Duodenal mucosa (tissue), 2 donors: ENCODE results near the gene ULK3.
"Not testable (repeated sequence)": the region's sequence is repeated elsewhere in the genome, so short reads cannot be mapped to it uniquely, and the experiment has no call there.

Source experiments
- H3K27ac ChIP-seq: one replicate; pipeline ENCODE4 v1.7.0; 2013; ENCODE audit warnings: low read depth, low read length
- H3K27me3 ChIP-seq, 2 donors: one replicate each; pipeline ENCODE4 v1.7.0; 2013; ENCODE audit warnings: low read length in 2 of 2, control low read depth in 1 of 2; ENCODE audit not compliant: insufficient read depth in 2 of 2, control insufficient read depth in 1 of 2
- H3K36me3 ChIP-seq, 2 donors: one replicate each; pipeline ENCODE4 v1.7.0; 2013; ENCODE audit warnings: low read length in 2 of 2, control low read depth in 1 of 2; ENCODE audit not compliant: insufficient read depth in 2 of 2, control insufficient read depth in 1 of 2
- H3K4me1 ChIP-seq, 2 donors: one replicate each; pipeline ENCODE4 v1.7.0; 2013; ENCODE audit warnings: low read length in 2 of 2, control low read depth in 1 of 2; ENCODE audit not compliant: insufficient read depth in 2 of 2, control insufficient read depth in 1 of 2
- H3K4me3 ChIP-seq, 2 donors: one replicate each; pipeline ENCODE4 v1.7.0; 2013; ENCODE audit warnings: low read length in 2 of 2, low read depth in 1 of 2
- H3K9ac ChIP-seq, 2 donors: one replicate each; pipeline ENCODE4 v1.7.0; 2013; ENCODE audit warnings: low read length in 2 of 2, low read depth in 1 of 2
- H3K9me3 ChIP-seq, 2 donors: one replicate each; pipeline ENCODE4 v1.7.0; 2013; ENCODE audit warnings: low read length in 2 of 2, control low read depth in 1 of 2; ENCODE audit not compliant: control insufficient read depth in 1 of 2

ULK3 gene

GRCh38 chr15:74842581-74843444 lies at the start of gene ULK3:
Gene ULK3 (minus strand): TSS chr15:74843156. CDS start chr15:74843105, 51 bp downstream.
- H3K27me3 ChIP-seq, result no peaks in the 10 kb centered on the region
- no peaks in the 10 kb centered on the region for H3K9me3 ChIP-seq
- H3K9ac ChIP-seq, result peak within 1 kb of the TSS; percentile 77 to 85
- peaks cover 12 to 47% of the 10 kb centered on the region in 2 donors for H3K36me3 ChIP-seq
- H3K4me1 ChIP-seq, result peaks cover 31 to 32% of the 10 kb centered on the region in 2 donors
- peak within 1 kb of the TSS; percentile 81 for H3K27ac ChIP-seq
- H3K4me3 ChIP-seq, result peak within 1 kb of the TSS; percentile 77 to 89

- no peak overlapping the region for H3K27ac ChIP-seq
- H3K9me3 ChIP-seq, result no peaks in the 10 kb centered on the region
- H3K36me3 ChIP-seq, result peaks cover 7 to 35% of the 10 kb centered on the region in 2 donors
- peaks cover 37 to 40% of the 10 kb centered on the region in 2 donors for H3K4me1 ChIP-seq
- no peaks in the 10 kb centered on the region for H3K27me3 ChIP-seq
- H3K4me3 ChIP-seq, result no peak overlapping the region
- no peak overlapping the region for H3K9ac ChIP-seq
Measured at GRCh38 chr15:74892313-74892712, 49.4 kb upstream of the ULK3 start.

GRCh38 chr15:74891469-74891868 lies 48.5 kb upstream of the ULK3 start:
- peak overlapping the region; percentile 11 for H3K27ac ChIP-seq
- peak overlapping the region in 1 of 2 donors; percentile 91 for H3K9ac ChIP-seq
- peak overlapping the region; percentile 28 to 96 for H3K4me3 ChIP-seq

GRCh38 chr15:74890665-74890960 lies 47.7 kb upstream of the ULK3 start:
- H3K4me3 ChIP-seq, result peak overlapping the region; percentile 96 to 98
- peaks cover 0 to 18% of the 10 kb centered on the region in 2 donors for H3K36me3 ChIP-seq
- H3K4me1 ChIP-seq, result peaks cover 37 to 40% of the 10 kb centered on the region in 2 donors
- H3K9me3 ChIP-seq, result no peaks in the 10 kb centered on the region
- H3K27me3 ChIP-seq, result no peaks in the 10 kb centered on the region
- peak overlapping the region; percentile 52 for H3K27ac ChIP-seq
- peak overlapping the region; percentile 91 to 96 for H3K9ac ChIP-seq

More at GRCh38 chr15:74891469-74891868, 48.5 kb upstream of the ULK3 start:
- Histone ChIP-seq H3K4me1 (peaks cover 37 to 40% of the 10 kb centered on the region in 2 donors), H3K27me3 (no peaks in the 10 kb centered on the region), H3K9me3 (no peaks in the 10 kb centered on the region), H3K36me3 (peaks cover 2 to 27% of the 10 kb centered on the region in 2 donors)

- H3K4me3 ChIP-seq, result peak within 1 kb of the TSS; percentile 96 to 98
- no peaks in the 10 kb centered on the region for H3K9me3 ChIP-seq
- H3K27ac ChIP-seq, result peak within 1 kb of the TSS; percentile 52
- peak within 1 kb of the TSS; percentile 91 to 96 for H3K9ac ChIP-seq
- peaks cover 0 to 18% of the 10 kb centered on the region in 2 donors for H3K36me3 ChIP-seq
- H3K4me1 ChIP-seq, result peaks cover 37 to 40% of the 10 kb centered on the region in 2 donors
- H3K27me3 ChIP-seq, result no peaks in the 10 kb centered on the region
Measured at GRCh38 chr15:74889883-74890664, 47.1 kb upstream of the ULK3 start, which contains the start of gene MPI. Gene MPI (plus strand): TSS chr15:74890042. CDS start chr15:74890074, 32 bp downstream.

GRCh38 chr15:74889390-74889882 lies 46.5 kb upstream of the ULK3 start:
- Histone ChIP-seq H3K27me3 (no peaks in the 10 kb centered on the region), H3K27ac (no peak overlapping the region), H3K4me3 (peak overlapping the region; percentile 96 to 98), H3K9me3 (no peaks in the 10 kb centered on the region), H3K36me3 (peaks cover 0 to 18% of the 10 kb centered on the region in 2 donors), H3K9ac (peak overlapping the region; percentile 91 to 96), H3K4me1 (peaks cover 37 to 40% of the 10 kb centered on the region in 2 donors)

GRCh38 chr15:74888716-74889115 lies 45.8 kb upstream of the ULK3 start:
- no peaks in the 10 kb centered on the region for H3K9me3 ChIP-seq
- H3K36me3 ChIP-seq, result peaks cover 0 to 18% of the 10 kb centered on the region in 2 donors
- H3K27ac ChIP-seq, result no peak overlapping the region
- peak overlapping the region in 1 of 2 donors; percentile 96 for H3K4me3 ChIP-seq
- H3K27me3 ChIP-seq, result no peaks in the 10 kb centered on the region
- H3K4me1 ChIP-seq, result peaks cover 37 to 40% of the 10 kb centered on the region in 2 donors
- peak overlapping the region in 1 of 2 donors; percentile 24 for H3K9ac ChIP-seq

GRCh38 chr15:74887537-74888193 lies 44.7 kb upstream of the ULK3 start:
- not testable (repeated sequence) for H3K4me3 ChIP-seq, H3K27ac ChIP-seq, H3K9me3 ChIP-seq, H3K36me3 ChIP-seq, H3K27me3 ChIP-seq, H3K9ac ChIP-seq
- peaks cover 28 to 33% of the 10 kb centered on the region in 2 donors for H3K4me1 ChIP-seq

GRCh38 chr15:74885461-74885860 lies 42.5 kb upstream of the ULK3 start:
- Histone ChIP-seq H3K4me1 (peaks cover 11% of the 10 kb centered on the region in 2 donors), H3K27ac (no peak overlapping the region), H3K36me3 (no peaks in the 10 kb centered on the region), H3K9ac (no peak overlapping the region), H3K27me3 (no peaks in the 10 kb centered on the region), H3K4me3 (no peak overlapping the region), H3K9me3 (peaks cover 0 to 6% of the 10 kb centered on the region in 2 donors)
